ENCODE results near the gene EAF2.
"Not testable (repeated sequence)": the region's sequence is repeated elsewhere in the genome, so short reads cannot be mapped to it uniquely, and the experiment has no call there.

Gene EAF2

DNA sequence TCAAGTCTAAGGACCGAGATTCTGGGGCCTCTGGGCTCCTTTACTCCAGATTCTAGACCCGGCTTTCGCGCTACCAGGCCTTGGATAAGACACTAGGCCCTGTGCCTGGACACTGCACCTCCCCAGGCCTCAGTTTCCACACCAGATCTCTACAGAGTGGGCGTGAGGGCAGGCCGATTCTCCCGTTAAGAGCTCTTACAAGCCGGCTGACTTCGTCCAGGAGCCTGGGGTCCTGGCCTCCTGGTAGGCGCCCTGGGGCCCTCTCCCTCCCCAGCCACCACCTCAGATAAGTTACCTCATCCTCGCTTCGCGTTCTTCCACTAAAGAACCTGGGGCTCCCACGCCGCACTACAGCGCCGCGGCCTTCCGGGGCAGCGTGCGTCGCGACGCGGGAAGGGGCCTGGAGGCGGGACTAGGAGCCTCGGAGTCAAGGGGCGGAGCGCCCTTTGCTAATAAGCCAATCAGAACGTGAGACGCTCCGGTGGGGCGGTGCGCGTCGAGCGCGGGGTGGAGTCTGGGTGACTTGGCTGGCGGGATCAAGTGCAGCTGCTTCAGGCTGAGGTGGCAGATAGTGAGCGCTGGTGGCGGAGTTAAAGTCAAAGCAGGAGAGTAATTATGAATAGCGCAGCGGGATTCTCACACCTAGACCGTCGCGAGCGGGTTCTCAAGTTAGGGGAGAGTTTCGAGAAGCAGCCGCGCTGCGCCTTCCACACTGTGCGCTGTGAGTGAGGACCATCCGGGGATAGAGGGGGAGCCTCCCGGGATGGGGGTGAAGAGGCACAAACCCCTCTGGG lies at the start of gene EAF2, which contains the start of gene IQCB1:
Gene EAF2, plus strand, starts transcription at position 539 of the 794 bp plus-strand sequence. Its CDS starts 77 bp downstream, at position 616.
Gene IQCB1, minus strand, starts transcription at position 390 of the 794 bp plus-strand sequence. CDS start 6,100 bp downstream, outside the sequence.
- peak; percentile 95 for DNase-seq

GRCh38 chr3:121786485-121786884 lies 48.5 kb upstream of the EAF2 start:
- no peak for DNase-seq

DNA sequence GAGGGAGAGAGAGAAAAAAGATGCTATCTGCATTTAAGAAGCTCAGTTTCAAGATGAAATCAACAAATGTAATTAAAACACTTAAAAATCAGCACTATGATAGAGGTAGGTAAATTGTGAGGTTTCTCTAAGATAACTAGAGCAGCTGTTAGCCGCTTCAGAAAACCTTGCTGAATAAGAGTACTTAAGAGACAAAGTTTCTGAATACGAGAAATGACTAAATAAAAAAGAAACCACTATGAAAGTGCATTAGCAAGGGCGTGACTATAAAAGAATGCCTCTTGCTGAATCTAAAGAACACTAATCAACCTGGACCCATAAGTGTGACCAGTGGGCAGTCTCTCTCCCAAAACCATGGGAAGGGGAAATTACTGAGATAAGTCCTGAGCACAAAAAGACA lies 41.9 kb upstream of the EAF2 start:
- DNase-seq = no peak

GRCh38 chr3:121794264-121794983 lies 40.6 kb upstream of the EAF2 start:
- no peak for DNase-seq

GRCh38 chr3:121796970-121797369 lies 38.0 kb upstream of the EAF2 start:
- no peak for DNase-seq

DNA sequence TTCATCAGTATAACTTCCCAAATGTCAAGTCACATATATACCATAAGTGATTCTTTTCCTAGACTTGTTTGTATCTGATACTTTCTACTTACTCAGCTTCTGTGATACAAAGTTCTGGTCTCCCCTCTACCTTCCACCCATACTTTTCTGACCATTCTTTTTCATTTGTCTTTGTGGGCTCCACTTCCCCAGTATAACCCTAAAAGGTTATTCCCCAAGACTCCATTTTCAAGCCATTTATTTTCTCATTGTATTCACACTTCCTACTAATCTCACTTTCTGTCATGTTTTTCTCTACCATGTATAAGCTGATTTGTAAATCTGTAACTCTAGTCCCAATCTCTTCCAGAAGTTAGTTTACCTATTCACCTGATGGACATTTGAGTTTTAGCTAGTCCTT lies 34.1 kb upstream of the EAF2 start:
- no peak for DNase-seq

DNA sequence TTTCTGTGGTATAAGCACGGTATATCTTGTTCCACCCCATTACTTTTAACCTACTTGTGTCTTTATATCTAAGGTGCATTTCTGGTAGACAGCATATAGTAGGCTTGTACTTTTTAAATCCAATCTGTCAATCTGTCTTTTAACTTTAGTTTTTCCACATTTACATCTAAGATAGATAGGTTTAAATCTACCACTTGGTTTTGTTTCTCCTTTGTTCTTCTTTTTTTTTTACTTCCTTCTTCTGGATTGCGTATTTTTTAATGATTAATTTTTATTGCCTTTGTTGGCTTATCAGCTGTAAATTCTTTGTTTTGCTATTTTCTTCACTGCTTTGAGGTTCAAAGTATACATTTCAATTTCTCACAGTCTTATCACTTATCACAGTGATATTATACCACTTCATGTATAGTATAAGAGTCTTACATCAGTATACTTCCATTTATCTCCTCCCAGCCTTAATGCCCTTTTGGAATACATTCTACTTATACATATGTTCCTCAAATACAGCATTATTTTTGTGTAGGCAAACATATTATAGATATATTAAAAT lies 31.2 kb upstream of the EAF2 start:
- DNase-seq = no peak

DNA sequence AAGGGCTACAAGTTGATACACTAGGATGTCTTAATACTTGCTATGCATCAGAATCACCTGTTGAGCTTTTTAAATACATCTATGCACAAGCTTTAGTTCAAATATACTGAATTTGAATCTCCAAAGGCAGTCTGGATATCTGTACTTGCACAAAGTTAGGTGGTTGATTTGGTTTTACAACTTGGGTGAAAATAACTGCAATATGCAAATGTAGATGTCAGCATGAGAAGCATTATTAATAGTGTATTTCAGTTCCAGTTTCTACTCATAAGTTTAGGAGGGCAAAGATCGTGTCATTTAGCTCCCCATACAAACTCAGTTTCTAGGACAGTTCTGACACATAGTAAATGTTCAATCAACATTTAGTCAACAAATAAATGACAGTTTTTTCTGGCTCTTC lies 25.8 kb upstream of the EAF2 start:
- no peak for DNase-seq

GRCh38 chr3:121817753-121818152 lies 17.3 kb upstream of the EAF2 start:
- DNase-seq = no peak

- DNase-seq = no peak
Observed at GRCh38 chr3:121818578-121818977, 16.4 kb upstream of the EAF2 start.

- DNase-seq = no peak
Observed at GRCh38 chr3:121819236-121819635, 15.8 kb upstream of the EAF2 start.

GRCh38 chr3:121821421-121822199 lies 13.4 kb upstream of the EAF2 start:
- DNase-seq = no peak

DNA sequence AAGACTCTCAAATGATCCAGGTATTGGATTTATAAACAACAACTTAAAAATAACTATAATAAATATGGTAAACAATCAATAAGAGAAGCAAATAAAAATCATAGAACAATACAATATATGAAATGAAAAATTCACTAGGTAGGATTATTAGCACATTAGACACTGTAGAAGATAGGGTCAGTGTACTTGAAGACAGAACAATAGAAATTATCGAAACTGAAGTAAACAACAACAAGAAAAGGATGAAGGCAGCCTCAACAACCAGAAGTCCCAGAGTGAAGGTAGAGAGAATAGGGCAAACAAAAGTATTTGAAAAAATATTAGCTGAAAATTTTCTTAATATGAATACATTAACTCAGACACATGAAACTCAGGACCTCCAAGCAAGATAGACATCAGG lies 12.0 kb upstream of the EAF2 start:
- DNase-seq = no peak

DNA sequence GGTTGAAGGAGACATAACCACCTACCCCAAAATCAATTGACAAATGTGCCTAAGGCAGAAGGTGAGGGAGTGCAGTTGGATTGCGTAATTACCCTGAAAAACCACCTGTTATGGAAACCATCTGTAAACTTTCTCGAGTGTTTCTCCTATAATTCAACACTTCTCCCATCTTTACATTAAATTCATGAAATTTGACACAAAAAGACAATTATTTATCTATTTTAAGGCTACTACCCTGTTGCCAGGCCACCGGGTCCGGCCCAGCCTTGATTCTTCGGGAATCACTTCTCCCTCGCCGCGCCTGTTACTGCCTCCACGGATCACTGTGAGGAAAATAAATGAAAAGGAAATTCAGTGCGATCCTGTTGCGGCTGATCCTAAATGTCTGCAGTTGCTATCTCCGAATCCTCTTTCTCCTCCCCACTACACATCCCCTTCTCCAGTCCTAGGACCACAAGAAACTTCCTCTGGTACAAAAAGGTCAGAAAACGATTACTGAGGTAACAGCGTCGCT lies 795 bp upstream of the EAF2 start:
- peak; percentile 51 for DNase-seq

DNA sequence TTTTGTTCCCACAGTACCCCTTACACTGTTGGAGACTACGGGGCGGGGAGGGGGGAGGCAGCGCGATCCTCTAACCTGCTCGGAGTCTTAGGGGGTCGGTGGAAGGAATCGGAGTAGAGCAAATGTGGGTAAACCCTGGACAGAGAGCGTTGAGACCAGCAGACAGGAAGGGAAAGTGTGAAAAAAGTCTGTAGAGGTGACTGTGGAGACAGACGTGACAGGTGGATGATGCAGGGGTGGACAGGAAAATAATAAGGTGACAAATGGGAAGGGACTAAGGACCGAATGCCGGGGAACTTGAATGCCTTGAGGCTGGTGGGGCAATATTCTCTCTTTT lies 424 bp downstream of the EAF2 start:
- DNase-seq = peak; percentile 38

GRCh38 chr3:121836064-121836463 lies 1.1 kb downstream of the EAF2 start:
- DNase-seq = no peak

DNA sequence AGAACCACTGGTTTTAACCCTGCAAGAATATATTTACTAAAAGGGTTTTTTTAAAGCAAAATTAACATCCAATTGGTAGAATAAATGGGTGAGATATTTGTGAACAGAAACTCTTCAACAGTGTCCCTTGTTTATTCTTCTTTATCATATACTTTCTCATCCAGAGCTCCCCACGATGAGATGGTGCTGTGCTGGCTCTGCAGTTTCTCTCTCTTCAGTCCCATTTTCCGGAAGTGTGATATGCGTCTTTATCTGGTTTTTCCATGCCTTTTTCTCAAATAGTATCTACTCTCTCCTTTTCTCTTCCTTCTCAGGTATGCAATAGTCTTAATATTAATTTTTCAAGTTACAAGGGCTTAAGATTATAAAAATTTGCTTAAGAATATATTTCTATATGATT lies 1.5 kb downstream of the EAF2 start:
- DNase-seq = no peak

GRCh38 chr3:121839962-121840361 lies 5.0 kb downstream of the EAF2 start:
- no peak for DNase-seq

DNA sequence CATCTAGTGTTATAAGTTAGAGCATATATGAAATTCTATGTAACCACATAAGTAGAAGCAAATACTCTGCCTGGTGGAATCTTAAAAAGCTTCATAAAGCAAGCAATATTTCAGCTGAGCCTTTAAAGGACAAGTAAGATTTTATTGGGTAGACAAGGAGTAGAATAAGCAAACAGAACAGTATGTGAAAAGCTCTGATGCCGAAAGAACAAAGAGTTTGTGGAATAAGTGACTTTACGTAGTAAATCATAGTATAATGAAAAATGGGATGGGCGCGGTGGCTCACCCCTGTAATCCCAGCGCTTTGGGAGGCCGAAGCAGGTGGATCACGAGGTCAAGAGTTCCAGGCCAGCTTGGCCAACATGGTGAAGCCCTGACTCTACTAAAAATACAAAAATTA lies 9.9 kb downstream of the EAF2 start:
- no peak for DNase-seq

DNA sequence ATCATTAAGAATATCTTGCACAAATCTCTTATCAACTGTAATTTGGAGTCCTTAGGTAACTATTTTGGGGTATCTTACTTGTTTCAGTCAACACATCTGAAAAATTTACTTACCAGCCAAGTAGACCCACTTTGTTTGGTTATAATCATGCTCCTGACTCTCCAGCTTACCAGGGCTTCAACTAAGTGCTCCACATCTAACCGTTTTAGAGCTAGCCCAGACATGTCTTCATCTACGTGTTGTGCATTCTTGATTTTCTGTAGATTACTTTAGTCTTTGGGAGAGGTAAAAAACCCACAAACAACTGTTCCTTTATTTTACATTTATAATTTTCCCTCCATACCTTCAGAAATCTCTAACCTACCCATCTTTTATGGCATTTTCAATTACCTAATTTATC lies 17.2 kb downstream of the EAF2 start:
- DNase-seq = no peak

DNA sequence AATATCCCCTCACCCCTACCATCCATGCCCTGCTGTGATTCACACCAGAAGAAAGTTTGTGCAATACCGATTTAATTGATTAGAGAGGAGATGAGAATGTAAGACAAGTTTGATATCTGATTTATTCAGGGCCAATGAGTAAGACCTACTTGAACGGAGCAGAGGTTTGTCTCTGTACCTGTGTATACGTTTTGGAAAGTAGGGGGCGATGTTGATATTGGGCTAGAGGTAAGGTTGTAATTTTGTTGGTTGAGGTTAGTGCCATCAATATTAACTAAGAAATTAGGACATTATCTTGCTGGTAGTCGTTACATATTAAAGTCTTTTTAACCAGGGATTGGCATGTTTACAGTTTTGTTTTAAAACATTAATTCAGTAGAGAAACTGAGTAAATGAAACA lies 20.5 kb downstream of the EAF2 start:
- peak; percentile 33 for DNase-seq

GRCh38 chr3:121857778-121858177 lies 22.8 kb downstream of the EAF2 start:
- DNase-seq = not testable (repeated sequence)

DNA sequence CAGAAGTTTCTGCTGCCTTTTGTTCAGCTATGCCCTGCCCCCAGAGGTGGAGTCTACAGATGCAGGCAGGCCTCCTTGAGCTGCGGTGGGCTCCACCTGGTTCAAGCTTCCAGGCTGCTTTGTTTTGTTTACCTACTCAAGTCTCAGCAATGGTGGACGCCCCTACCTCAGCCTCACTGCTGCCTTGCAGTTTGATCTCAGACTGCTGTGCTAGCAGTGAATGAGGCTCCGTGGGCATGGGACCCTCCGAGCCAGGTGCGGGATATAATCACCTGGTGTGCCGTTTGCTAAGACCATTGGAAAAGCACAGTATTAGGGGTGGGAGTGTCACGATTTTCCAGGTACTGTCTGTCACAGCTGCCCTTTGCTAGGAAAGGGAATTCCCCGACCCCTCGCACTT lies 28.2 kb downstream of the EAF2 start:
- not testable (repeated sequence) for DNase-seq
